CMK (cell line): ENCODE results near the gene PRSS33.

Experiments
- DNase-seq: peaks from one replicate; pipeline ENCODE4 v3.0.0-alpha.2; 2010; ENCODE audit warnings: low read depth

Gene PRSS33

GRCh38 chr16:2798723-2799204 lies 11.4 kb upstream of the PRSS33 start:
- DNase-seq: no peak

GRCh38 chr16:2795395-2796143 lies 8.2 kb upstream of the PRSS33 start:
- DNase-seq: no peak

GRCh38 chr16:2792940-2793339 lies 5.6 kb upstream of the PRSS33 start:
- DNase-seq: no peak

GRCh38 chr16:2791174-2791573 lies 3.8 kb upstream of the PRSS33 start:
- DNase-seq: no peak

- no peak for DNase-seq
Measured at GRCh38 chr16:2790631-2791030, 3.3 kb upstream of the PRSS33 start.

GRCh38 chr16:2787961-2788360 lies 601 bp upstream of the PRSS33 start:
- DNase-seq: no peak

GRCh38 chr16:2786826-2787151 lies 571 bp downstream of the PRSS33 start:
- DNase-seq: no peak

GRCh38 chr16:2786061-2786825 lies 1.1 kb downstream of the PRSS33 start:
- no peak for DNase-seq

GRCh38 chr16:2785101-2785991 lies 2.0 kb downstream of the PRSS33 start:
- no peak for DNase-seq

GRCh38 chr16:2784358-2785100 lies 2.8 kb downstream of the PRSS33 start:
- no peak for DNase-seq

- DNase-seq: no peak
Measured at GRCh38 chr16:2783581-2784357, 3.6 kb downstream of the PRSS33 start.

GRCh38 chr16:2782583-2783351 lies 4.6 kb downstream of the PRSS33 start:
- no peak for DNase-seq

GRCh38 chr16:2779978-2780898 lies 7.1 kb downstream of the PRSS33 start:
- no peak for DNase-seq

GRCh38 chr16:2779151-2779920 lies 8.0 kb downstream of the PRSS33 start:
- DNase-seq: no peak

GRCh38 chr16:2778630-2778958 lies 8.8 kb downstream of the PRSS33 start:
- no peak for DNase-seq

- DNase-seq: no peak
Measured at GRCh38 chr16:2777903-2778629, 9.3 kb downstream of the PRSS33 start.

GRCh38 chr16:2777231-2777902 lies 10.0 kb downstream of the PRSS33 start, which contains the start of gene ELOB:
Gene ELOB, minus strand, starts transcription at chr16:2777280. Its CDS starts 41 bp downstream, at chr16:2777239.
- peak; percentile 71 for DNase-seq
